HG03520 (cell line): ENCODE measurements around the gene GFOD1.
A peak's percentile ranks its signal among the peaks of the same experiment; 100 is the strongest.

ENCODE experiments used
- ATAC-seq: cut with Tn5 transposase; IDR thresholded peaks from one replicate; pipeline ENCODE4 v1.9.1; 2021; ENCODE audit warnings: mild to moderate bottlenecking, moderate library complexity; ENCODE audit not compliant: unreplicated experiment

The GFOD1 gene

GRCh38 chr6:13360671-13361540 lies 126.5 kb downstream of the GFOD1 start:
- ATAC-seq: no peak

- ATAC-seq: no peak
These were observed 128.1 kb downstream of the GFOD1 start for GRCh38 chr6:13359287-13359686.

- ATAC-seq: no peak
These were observed 128.9 kb downstream of the GFOD1 start for GRCh38 chr6:13358511-13358910.

GRCh38 chr6:13357551-13358075 lies 129.8 kb downstream of the GFOD1 start:
- no peak for ATAC-seq

GRCh38 chr6:13355999-13356785 lies 131.2 kb downstream of the GFOD1 start:
- ATAC-seq: peak; percentile 83

- ATAC-seq: peak; percentile 30
These were observed 132.1 kb downstream of the GFOD1 start for GRCh38 chr6:13355043-13355945.

- ATAC-seq: no peak
These were observed 132.9 kb downstream of the GFOD1 start for GRCh38 chr6:13354331-13355042.

- ATAC-seq: no peak
These were observed 135.2 kb downstream of the GFOD1 start for GRCh38 chr6:13352165-13352564.

- ATAC-seq: no peak
These were observed 136.1 kb downstream of the GFOD1 start for GRCh38 chr6:13351271-13351670.

- no peak for ATAC-seq
These were observed 137.4 kb downstream of the GFOD1 start for GRCh38 chr6:13349811-13350506.

- no peak for ATAC-seq
These were observed 138.9 kb downstream of the GFOD1 start for GRCh38 chr6:13348334-13349113.

- ATAC-seq: no peak
These were observed 141.2 kb downstream of the GFOD1 start for GRCh38 chr6:13346245-13346644.

GRCh38 chr6:13342414-13343019 lies 144.9 kb downstream of the GFOD1 start:
- ATAC-seq: no peak

- ATAC-seq: no peak
These were observed 147.4 kb downstream of the GFOD1 start for GRCh38 chr6:13339863-13340630.

GRCh38 chr6:13338038-13338437 lies 149.4 kb downstream of the GFOD1 start:
- no peak for ATAC-seq

- ATAC-seq: no peak
These were observed 150.8 kb downstream of the GFOD1 start for GRCh38 chr6:13336553-13336952.

- ATAC-seq: no peak
These were observed 152.4 kb downstream of the GFOD1 start for GRCh38 chr6:13334953-13335352.

- ATAC-seq: no peak
These were observed 155.1 kb downstream of the GFOD1 start for GRCh38 chr6:13332349-13332706.
